A549 (cell line): ENCODE measurements around the gene IGSF9B. TPM values are rescaled to one million over a fixed set of nuclear protein-coding genes. Genes with fewer than 3 reads are reported as not detected.

ENCODE experiments used
- ATAC-seq, 2 experiments: fragments of 200-7000 bp in 1 of 2; fragments of >200 bp in 1 of 2; cut with Nextera tagmentation in 1 of 2; cut with Tn5 transposase in 1 of 2; 3 replicates each; pipeline versions ENCODE4 v1.8.0 to v1.9.1; 2018 to 2020; ENCODE audit warnings: mild to moderate bottlenecking in 1 of 2, moderate library complexity in 1 of 2
- CTCF ChIA-PET: fragments of 300-600 bp; sonication (Branson Sonifier 250); formaldehyde crosslinking; extraction: SDS; loops from one replicate; lab custom pipeline; 2021; ENCODE audit warnings: antibody characterized with exemption, inconsistent platforms; lab: Yijun Ruan, JAX
- POLR2A ChIA-PET: fragments of 350-600 bp; formaldehyde crosslinking; extraction: SDS; loops from one replicate; lab custom pipeline; 2021; ENCODE audit warnings: antibody characterized with exemption, inconsistent platforms; lab: Yijun Ruan, JAX
- DNase-seq, 2 experiments: peaks; one replicate each; pipeline versions ENCODE4 v3.0.0 to v3.0.0-alpha.2; 2011 to 2016; ENCODE audit warnings: low read depth in 1 of 2, low spot score in 1 of 2
- FAIRE-seq: peaks from 2 replicates; lab custom pipeline; 2011; peaks lifted over from hg19 to GRCh38; lab: Jason Lieb, UNC
- H3K27ac ChIP-seq, 2 experiments: fragments of >200 bp; sonication (Bioruptor Twin); formaldehyde crosslinking; 3 replicates each; pipeline ENCODE4 v1.5.1; 2016 to 2017
- H3K4me1 ChIP-seq: fragments of >200 bp; sonication (Bioruptor Twin); formaldehyde crosslinking; 3 replicates; pipeline ENCODE4 v1.6.1; 2016
- H3K4me2 ChIP-seq: fragments of >200 bp; sonication (Bioruptor Twin); formaldehyde crosslinking; 3 replicates; pipeline ENCODE4 v1.6.1; 2016
- H3K4me3 ChIP-seq: fragments of >200 bp; sonication (Bioruptor Twin); formaldehyde crosslinking; 3 replicates; pipeline ENCODE4 v1.5.1; 2016
- H3K9me3 ChIP-seq: fragments of >200 bp; sonication (Bioruptor Twin); formaldehyde crosslinking; 3 replicates; pipeline ENCODE4 v1.6.1; 2016
- CBX8 ChIP-seq: fragments of 200-600 bp; sonication (generic); IDR thresholded peaks from 2 replicates; pipeline ENCODE4 v1.6.1; 2016
- CHD2 ChIP-seq: fragments of 150-350 bp; IDR thresholded peaks from 2 replicates; pipeline ENCODE4 v1.6.1; 2014; ENCODE audit warnings: low read length; ENCODE audit not compliant: partially characterized antibody
- EHF ChIP-seq: fragments of 250-450 bp; sonication (Bioruptor Pico); IDR thresholded peaks from 2 replicates; pipeline ENCODE4 v1.5.0; 2020; ENCODE audit warnings: mild to moderate bottlenecking
- EP300 ChIP-seq, 2 experiments: fragments of >200 bp; sonication (Bioruptor Twin); formaldehyde crosslinking; IDR thresholded peaks; 2 replicates in 1 of 2; 3 replicates in 1 of 2; pipeline ENCODE4 v1.6.1; 2016 to 2017
- ESRRA ChIP-seq: fragments of 150-350 bp; IDR thresholded peaks from 2 replicates; pipeline ENCODE4 v1.6.1; 2014; ENCODE audit warnings: mild to moderate bottlenecking, low read length, borderline replicate concordance
- FOSL2 ChIP-seq, 2 experiments: fragments of 450-650 bp in 1 of 2; fragments of >200 bp in 1 of 2; sonication (Bioruptor Twin) in 1 of 2; formaldehyde crosslinking; IDR thresholded peaks; 2 replicates each; pipeline versions ENCODE4 v1.5.0 to v1.6.1; 2016 to 2020; ENCODE audit warnings: mild to moderate bottlenecking in 1 of 2, moderate library complexity in 1 of 2
- HDAC2 ChIP-seq: fragments of 200-600 bp; sonication (generic); IDR thresholded peaks from 2 replicates; pipeline ENCODE4 v1.6.1; 2016
- JUNB ChIP-seq: fragments of >200 bp; sonication (Bioruptor Twin); formaldehyde crosslinking; IDR thresholded peaks from 2 replicates; pipeline ENCODE4 v1.6.1; 2016
- KDM1A ChIP-seq: fragments of 200-600 bp; sonication (generic); IDR thresholded peaks from 2 replicates; pipeline ENCODE4 v1.6.1; 2016; ENCODE audit warnings: low read depth, mild to moderate bottlenecking
- MAZ ChIP-seq: fragments of 150-350 bp; IDR thresholded peaks from 2 replicates; pipeline ENCODE4 v1.6.1; 2014; ENCODE audit warnings: antibody characterized with exemption, low read depth, low read length, borderline replicate concordance
- MYC ChIP-seq: IDR thresholded peaks from 2 replicates; pipeline ENCODE4 v1.6.1; 2012; ENCODE audit warnings: mild to moderate bottlenecking, inconsistent platforms, low read length, improper control_type of control experiment, borderline replicate concordance
- NPAS2 ChIP-seq: fragments of 250-450 bp; sonication (Bioruptor Pico); IDR thresholded peaks from 2 replicates; pipeline ENCODE4 v1.8.0; 2022; ENCODE audit warnings: mild to moderate bottlenecking, moderate library complexity, borderline replicate concordance
- POLR2A ChIP-seq: IDR thresholded peaks from 2 replicates; pipeline ENCODE4 v1.6.1; 2012; ENCODE audit warnings: mild to moderate bottlenecking, low read length
- RARB ChIP-seq: fragments of 250-450 bp; sonication (Bioruptor Pico); IDR thresholded peaks from 2 replicates; pipeline ENCODE4 v1.8.0; 2021; ENCODE audit warnings: mild to moderate bottlenecking, moderate library complexity
- RCOR1 ChIP-seq: fragments of 150-350 bp; IDR thresholded peaks from 2 replicates; pipeline ENCODE4 v1.6.1; 2014; ENCODE audit warnings: antibody characterized with exemption, low read length, low read depth
- SREBF2 ChIP-seq: fragments of 450-650 bp; IDR thresholded peaks from 2 replicates; pipeline ENCODE4 v1.6.1; 2014; ENCODE audit warnings: mild to moderate bottlenecking, moderate library complexity
- TFCP2L1 ChIP-seq: fragments of 250-450 bp; sonication (Bioruptor Pico); IDR thresholded peaks from 2 replicates; pipeline ENCODE4 v1.5.0; 2021; ENCODE audit warnings: mild to moderate bottlenecking
- ZFP36 ChIP-seq: fragments of 450-650 bp; IDR thresholded peaks from 2 replicates; pipeline ENCODE4 v1.6.1; 2014; ENCODE audit warnings: borderline replicate concordance; ENCODE audit not compliant: partially characterized antibody
- ZNF302 ChIP-seq: fragments of 250-450 bp; sonication (Bioruptor Pico); IDR thresholded peaks from 2 replicates; pipeline ENCODE4 v1.9.0; 2021; ENCODE audit warnings: inconsistent platforms, mild to moderate bottlenecking, moderate library complexity
- WGBS: methylation state at CpG from one replicate; pipeline ENCODE4 v1.1.6; 2017; ENCODE audit errors: missing lambda C conversion rate; 5-methylcytosine and 5-hydroxymethylcytosine counted together
- polyA plus RNA-seq, 4 experiments: library from polyadenylated mRNA; depleted of rRNA in 3 of 4; stranded (reverse); fragments of >200 nt; fragmentation: RNase III in 1 of 4; extraction: RNeasy Plus Mini Kit Qiagen cat#74134 plus additional on column Dnase treatment in 1 of 4; gene quantifications; 2 replicates in 3 of 4; 3 replicates in 1 of 4; pipeline ENCODE4 v1.2.3, GENCODE V29; 2011 to 2017
- TF ChIP-seq, protein P1 (sequence below): fragments of >200 bp; sonication (Bioruptor Twin); formaldehyde crosslinking; IDR thresholded peaks from 3 replicates; pipeline ENCODE4 v1.6.1; 2016
- TF ChIP-seq, protein P2 (sequence below): fragments of 250-450 bp; sonication (Bioruptor Pico); IDR thresholded peaks from 2 replicates; pipeline ENCODE4 v1.5.0; 2020; ENCODE audit warnings: low read depth, mild to moderate bottlenecking, moderate library complexity
- TF ChIP-seq, protein P3 (sequence below): fragments of 250-450 bp; sonication (Bioruptor Pico); IDR thresholded peaks from 2 replicates; pipeline ENCODE4 v1.5.0; 2021; ENCODE audit warnings: mild to moderate bottlenecking, moderate library complexity, borderline replicate concordance

The IGSF9B gene
- polyA plus RNA-seq, 2 of the 4 experiments (the other 2 are of a cell fraction) = 0.41 to 0.61 TPM

DNA sequence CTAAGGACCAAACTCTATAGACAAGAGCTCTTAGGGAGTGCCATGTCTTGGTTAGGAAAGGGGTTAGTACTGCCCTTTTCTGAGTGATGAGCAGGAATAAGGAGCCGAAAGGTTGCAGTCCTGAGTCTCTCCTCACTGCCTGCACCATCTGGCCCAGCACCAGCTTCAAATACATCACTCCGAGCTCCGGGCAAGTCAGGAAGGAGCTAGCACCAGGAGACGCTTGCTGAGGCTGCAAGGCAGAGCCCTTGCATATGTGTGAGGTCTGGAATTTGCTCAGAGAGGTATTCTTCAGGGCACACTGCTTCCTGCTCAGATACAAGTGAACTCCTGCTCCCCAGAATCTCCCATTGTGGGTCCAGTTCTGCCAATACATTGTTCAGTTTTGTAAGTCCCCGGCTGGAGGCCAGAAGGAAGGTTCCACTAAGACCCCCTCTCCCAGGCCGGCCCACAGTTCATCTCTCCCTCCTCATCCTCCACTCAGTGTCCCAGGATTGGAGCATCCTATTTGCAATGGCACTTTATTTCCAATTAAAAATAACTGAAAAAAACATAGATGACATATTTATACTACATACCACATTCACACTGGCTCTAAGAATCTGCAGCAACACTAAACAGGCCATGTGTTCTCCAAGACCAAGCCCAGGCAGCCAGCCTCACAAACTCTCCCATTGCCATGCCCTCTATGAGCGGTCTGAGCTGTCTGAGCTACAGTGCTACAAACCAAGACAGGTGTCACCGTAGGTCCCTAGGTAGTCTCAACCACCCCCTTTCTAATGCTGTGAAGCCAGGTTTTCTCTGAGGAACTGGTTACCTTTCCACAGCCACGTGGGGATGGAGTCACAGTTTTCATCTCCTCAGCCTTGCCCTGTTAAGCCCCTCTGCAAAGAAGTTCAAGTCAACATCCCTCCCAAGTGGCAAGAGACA, 56.3 kb downstream of the IGSF9B start:
- TF ChIP-seq CHD2 (no peak), ZFP36 (no peak), HDAC2 (no peak), KDM1A (no peak), EP300 (IDR thresholded peaks at IDR 0.05) (no peak), CBX8 (no peak), RARB (no peak)
- TF ChIP-seq, protein P1, sequence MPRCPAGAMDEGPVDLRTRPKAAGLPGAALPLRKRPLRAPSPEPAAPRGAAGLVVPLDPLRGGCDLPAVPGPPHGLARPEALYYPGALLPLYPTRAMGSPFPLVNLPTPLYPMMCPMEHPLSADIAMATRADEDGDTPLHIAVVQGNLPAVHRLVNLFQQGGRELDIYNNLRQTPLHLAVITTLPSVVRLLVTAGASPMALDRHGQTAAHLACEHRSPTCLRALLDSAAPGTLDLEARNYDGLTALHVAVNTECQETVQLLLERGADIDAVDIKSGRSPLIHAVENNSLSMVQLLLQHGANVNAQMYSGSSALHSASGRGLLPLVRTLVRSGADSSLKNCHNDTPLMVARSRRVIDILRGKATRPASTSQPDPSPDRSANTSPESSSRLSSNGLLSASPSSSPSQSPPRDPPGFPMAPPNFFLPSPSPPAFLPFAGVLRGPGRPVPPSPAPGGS = no peak
- TF ChIP-seq, all 56 proteins: peak for 0
- Histone ChIP-seq H3K9me3 (no peaks in the 10 kb centered on the region), H3K4me1 (no peaks in the 10 kb centered on the region), H3K4me2 (no peak overlapping the region), H3K27ac (no peak overlapping the region), H3K4me3 (no peak overlapping the region)
- ChIA-PET POLR2A (no interaction called here), CTCF (no interaction called here)
- no peak for DNase-seq
- no peak for ATAC-seq
- 60% methylated on average over 9 of the region's 9 CpGs for WGBS
- FAIRE-seq = no peak

DNA sequence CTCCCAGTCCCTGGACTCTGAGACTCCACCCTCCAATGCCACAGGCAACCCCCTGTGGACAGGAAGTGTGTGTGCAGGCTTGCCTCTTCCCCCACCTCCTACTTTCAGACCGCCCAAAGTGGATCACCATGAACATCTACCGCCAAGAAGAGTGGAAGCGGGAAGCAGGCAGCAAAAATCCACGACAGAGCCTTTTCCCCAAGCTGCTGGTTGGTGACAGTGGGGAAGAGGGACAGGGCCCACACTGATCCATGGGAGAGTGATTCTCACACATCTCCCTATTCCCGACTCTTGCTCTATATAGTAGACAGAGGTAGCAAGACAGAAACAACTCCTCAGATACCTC, 58.0 kb downstream of the IGSF9B start:
- no peak for FAIRE-seq
- Histone ChIP-seq H3K9me3 (no peaks in the 10 kb centered on the region), H3K4me2 (no peak overlapping the region)
- POLR2A ChIA-PET = no interaction called here
- TF ChIP-seq FOSL2 (IDR thresholded peaks at IDR 0.05) = no peak
- no peak for TF ChIP-seq FOSL2 (CRISPR knock-in tag; IDR thresholded peaks at IDR 0.05)
- no peak for TF ChIP-seq SREBF2
- no peak for TF ChIP-seq ESRRA
- TF ChIP-seq, protein P2, sequence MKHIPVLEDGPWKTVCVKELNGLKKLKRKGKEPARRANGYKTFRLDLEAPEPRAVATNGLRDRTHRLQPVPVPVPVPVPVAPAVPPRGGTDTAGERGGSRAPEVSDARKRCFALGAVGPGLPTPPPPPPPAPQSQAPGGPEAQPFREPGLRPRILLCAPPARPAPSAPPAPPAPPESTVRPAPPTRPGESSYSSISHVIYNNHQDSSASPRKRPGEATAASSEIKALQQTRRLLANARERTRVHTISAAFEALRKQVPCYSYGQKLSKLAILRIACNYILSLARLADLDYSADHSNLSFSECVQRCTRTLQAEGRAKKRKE = no peak
- TF ChIP-seq NPAS2 = no peak
- no peak for TF ChIP-seq HDAC2
- no peak for TF ChIP-seq CHD2
- TF ChIP-seq MAZ = no peak
- no peak for TF ChIP-seq RARB
- TF ChIP-seq, protein P3, sequence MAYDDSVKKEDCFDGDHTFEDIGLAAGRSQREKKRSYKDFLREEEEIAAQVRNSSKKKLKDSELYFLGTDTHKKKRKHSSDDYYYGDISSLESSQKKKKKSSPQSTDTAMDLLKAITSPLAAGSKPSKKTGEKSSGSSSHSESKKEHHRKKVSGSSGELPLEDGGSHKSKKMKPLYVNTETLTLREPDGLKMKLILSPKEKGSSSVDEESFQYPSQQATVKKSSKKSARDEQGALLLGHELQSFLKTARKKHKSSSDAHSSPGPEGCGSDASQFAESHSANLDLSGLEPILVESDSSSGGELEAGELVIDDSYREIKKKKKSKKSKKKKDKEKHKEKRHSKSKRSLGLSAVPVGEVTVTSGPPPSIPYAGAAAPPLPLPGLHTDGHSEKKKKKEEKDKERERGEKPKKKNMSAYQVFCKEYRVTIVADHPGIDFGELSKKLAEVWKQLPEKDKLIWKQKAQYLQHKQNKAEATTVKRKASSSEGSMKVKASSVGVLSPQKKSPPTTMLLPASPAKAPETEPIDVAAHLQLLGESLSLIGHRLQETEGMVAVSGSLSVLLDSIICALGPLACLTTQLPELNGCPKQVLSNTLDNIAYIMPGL = no peak
- TF ChIP-seq POLR2A = no peak
- TF ChIP-seq TFCP2L1 (CRISPR knock-in tag) = no peak
- no peak for TF ChIP-seq MYC
- no peak for TF ChIP-seq JUNB
- no peak for TF ChIP-seq ZNF302
- no peak for TF ChIP-seq EHF
- TF ChIP-seq RCOR1 = no peak
- TF ChIP-seq, all 56 proteins: peak for 0
- Histone ChIP-seq H3K4me3 (no peak overlapping the region), H3K4me1 (no peaks in the 10 kb centered on the region), H3K27ac (no peak overlapping the region)
- DNase-seq (no peak), ATAC-seq (no peak)
- WGBS = 41% methylated on average over 2 of the region's 5 CpGs
- CTCF ChIA-PET = no interaction called here
